DND-41 (cell line): Measurements from ENCODE around the gene CACNA1D.

Experiments used
- ATAC-seq: fragments of 200-7000 bp; cut with Tn5 transposase; 3 replicates; pipeline ENCODE4 v1.9.1; 2021; ENCODE audit warnings: low read depth; ENCODE audit not compliant: insufficient read depth
- DNase-seq: peaks from one replicate; pipeline ENCODE4 v3.0.0-alpha.2; 2020
- H2AFZ ChIP-seq: 2 replicates; pipeline ENCODE4 v1.6.0; 2012; ENCODE audit warnings: low read depth, low read length
- H3K27ac ChIP-seq: 2 replicates; pipeline ENCODE4 v1.5.1; 2012; ENCODE audit warnings: low read length, inconsistent platforms
- H3K27me3 ChIP-seq: fragments of 200-600 bp; sonication (generic); 2 replicates; pipeline ENCODE4 v1.6.0; 2012; ENCODE audit warnings: low read length, mild to moderate bottlenecking, inconsistent platforms; ENCODE audit not compliant: insufficient read depth, poor library complexity
- H3K36me3 ChIP-seq: 2 replicates; pipeline ENCODE4 v1.5.1; 2012; ENCODE audit warnings: low read length, inconsistent platforms; ENCODE audit not compliant: insufficient read depth
- H3K4me1 ChIP-seq: 2 replicates; pipeline ENCODE4 v1.5.1; 2012; ENCODE audit warnings: mild to moderate bottlenecking, low read length; ENCODE audit not compliant: insufficient read depth
- H3K4me2 ChIP-seq: 2 replicates; pipeline ENCODE4 v1.6.0; 2012; ENCODE audit warnings: mild to moderate bottlenecking, moderate library complexity, low read length, inconsistent platforms; ENCODE audit not compliant: insufficient read depth
- H3K4me3 ChIP-seq, 2 experiments: fragments of 200-600 bp in 1 of 2; shearing (Covaris generic) in 1 of 2; 2 replicates each; pipeline ENCODE4 v1.5.1; 2012 to 2016; ENCODE audit warnings: inconsistent platforms in 2 of 2, low read length in 2 of 2, mild to moderate bottlenecking in 2 of 2, low read depth in 1 of 2, moderate library complexity in 1 of 2
- H3K79me2 ChIP-seq: 2 replicates; pipeline ENCODE4 v1.6.0; 2012; ENCODE audit warnings: low read length, inconsistent platforms; ENCODE audit not compliant: insufficient read depth
- H3K9ac ChIP-seq: 2 replicates; pipeline ENCODE4 v1.6.0; 2012; ENCODE audit warnings: low read depth, mild to moderate bottlenecking, inconsistent platforms, low read length, moderate library complexity
- H3K9me3 ChIP-seq: 2 replicates; pipeline ENCODE4 v1.5.1; 2012; ENCODE audit warnings: low read length, moderate library complexity, mild to moderate bottlenecking, inconsistent platforms; ENCODE audit not compliant: insufficient read depth, severe bottlenecking
- H4K20me1 ChIP-seq: 2 replicates; pipeline ENCODE4 v1.6.0; 2012; ENCODE audit warnings: low read length; ENCODE audit not compliant: insufficient read depth
- CTCF ChIP-seq: IDR thresholded peaks from 2 replicates; pipeline ENCODE4 v1.5.1; 2012; ENCODE audit warnings: borderline replicate concordance, low read length, moderate library complexity, mild to moderate bottlenecking; ENCODE audit not compliant: poor library complexity, severe bottlenecking; ENCODE audit errors: extremely low read depth
- EZH2 ChIP-seq: IDR thresholded peaks from 3 replicates; pipeline ENCODE4 v1.6.1; 2012; ENCODE audit warnings: borderline replicate concordance, low read depth, mild to moderate bottlenecking, moderate library complexity, low read length, inconsistent platforms; ENCODE audit not compliant: severe bottlenecking

Gene CACNA1D

GRCh38 chr3:53708001-53708621 is 213.7 kb downstream of the CACNA1D start:
- H3K36me3 ChIP-seq = no peaks in the 10 kb centered on the region
- ATAC-seq (no peak), DNase-seq (no peak)
- H3K9me3 ChIP-seq = no peaks in the 10 kb centered on the region
- H3K9ac ChIP-seq = no peak overlapping the region
- H3K79me2 ChIP-seq = no peaks in the 10 kb centered on the region
- H3K27ac ChIP-seq = no peak overlapping the region
- H3K4me3 ChIP-seq = no peak overlapping the region
- no peak overlapping the region for H3K4me2 ChIP-seq
- H2AFZ ChIP-seq = no peak overlapping the region
- peaks cover 7% of the 10 kb centered on the region for H3K4me1 ChIP-seq
- peaks cover 5% of the 10 kb centered on the region for H3K27me3 ChIP-seq
- no peaks in the 10 kb centered on the region for H4K20me1 ChIP-seq
- TF ChIP-seq CTCF (no peak), EZH2 (no peak)

- Histone ChIP-seq H3K4me1 (peaks cover 7% of the 10 kb centered on the region), H3K27me3 (peaks cover 7% of the 10 kb centered on the region), H3K4me2 (no peak overlapping the region), H3K36me3 (no peaks in the 10 kb centered on the region), H2AFZ (no peak overlapping the region), H3K27ac (no peak overlapping the region), H3K4me3 (no peak overlapping the region), H3K9me3 (no peaks in the 10 kb centered on the region), H3K79me2 (no peaks in the 10 kb centered on the region), H4K20me1 (no peaks in the 10 kb centered on the region), H3K9ac (no peak overlapping the region)
- no peak for DNase-seq
- ATAC-seq = no peak
- TF ChIP-seq EZH2 (no peak), CTCF (no peak)
Observed at GRCh38 chr3:53709256-53709655, 214.8 kb downstream of the CACNA1D start.

- peak; percentile 71 for ATAC-seq
- no peak overlapping the region for H3K4me3 ChIP-seq
- no peak overlapping the region for H3K4me2 ChIP-seq
- H3K36me3 ChIP-seq = no peaks in the 10 kb centered on the region
- H4K20me1 ChIP-seq = no peaks in the 10 kb centered on the region
- H3K79me2 ChIP-seq = no peaks in the 10 kb centered on the region
- no peak overlapping the region for H2AFZ ChIP-seq
- no peak overlapping the region for H3K27ac ChIP-seq
- TF ChIP-seq EZH2 = no peak
- TF ChIP-seq CTCF = peak; percentile 78
- H3K9ac ChIP-seq = no peak overlapping the region
- H3K27me3 ChIP-seq = peaks cover 12% of the 10 kb centered on the region
- no peaks in the 10 kb centered on the region for H3K9me3 ChIP-seq
- DNase-seq = peak; percentile 68
- H3K4me1 ChIP-seq = peaks cover 5% of the 10 kb centered on the region
Observed at GRCh38 chr3:53709860-53710674, 215.7 kb downstream of the CACNA1D start.
